Measurements from ENCODE around the gene APOBEC4.
A peak's percentile ranks its signal among the peaks of the same experiment; 100 is the strongest.
"Not testable (repeated sequence)": the region's sequence is repeated elsewhere in the genome, so short reads cannot be mapped to it uniquely, and the experiment has no call there.

The APOBEC4 gene

DNA sequence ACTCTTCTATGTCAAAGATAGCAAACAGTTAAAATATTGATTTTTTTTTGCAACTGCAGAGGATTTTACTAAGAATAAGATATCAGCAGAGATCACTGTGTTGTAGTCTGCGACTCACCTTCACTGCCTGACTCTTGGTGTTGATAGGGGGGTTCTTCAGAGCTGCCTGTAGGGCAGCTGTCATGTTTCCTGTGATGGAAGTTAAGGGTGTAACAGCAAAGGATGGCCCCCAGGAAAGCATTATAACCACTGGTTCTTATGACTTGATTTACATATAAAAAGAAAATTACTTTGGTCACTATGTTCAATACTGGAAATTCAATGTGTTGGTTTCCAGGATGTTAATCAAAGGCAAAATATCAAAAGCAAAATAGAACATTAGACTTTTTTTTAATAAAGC is 20.2 kb downstream of the APOBEC4 start:
- no peak for DNase-seq

DNA sequence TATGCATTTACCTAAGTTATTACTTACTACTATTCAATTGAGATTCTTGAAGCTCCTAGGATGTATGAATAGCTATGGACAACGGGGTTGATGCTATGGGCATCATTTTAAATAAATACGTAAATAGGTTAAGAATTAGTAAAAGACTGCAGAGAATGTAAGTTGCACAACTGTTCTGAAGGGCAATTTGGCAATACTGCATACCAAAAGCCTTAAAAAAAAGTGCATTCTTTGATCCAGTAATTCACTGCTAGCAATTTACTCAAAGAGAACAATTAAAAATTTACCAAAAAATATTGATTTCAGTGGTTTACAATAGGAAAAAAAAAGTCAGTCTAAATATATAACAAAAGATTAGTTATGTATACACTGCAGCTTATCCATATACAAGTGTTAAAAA is 21.0 kb downstream of the APOBEC4 start:
- no peak for DNase-seq

DNA sequence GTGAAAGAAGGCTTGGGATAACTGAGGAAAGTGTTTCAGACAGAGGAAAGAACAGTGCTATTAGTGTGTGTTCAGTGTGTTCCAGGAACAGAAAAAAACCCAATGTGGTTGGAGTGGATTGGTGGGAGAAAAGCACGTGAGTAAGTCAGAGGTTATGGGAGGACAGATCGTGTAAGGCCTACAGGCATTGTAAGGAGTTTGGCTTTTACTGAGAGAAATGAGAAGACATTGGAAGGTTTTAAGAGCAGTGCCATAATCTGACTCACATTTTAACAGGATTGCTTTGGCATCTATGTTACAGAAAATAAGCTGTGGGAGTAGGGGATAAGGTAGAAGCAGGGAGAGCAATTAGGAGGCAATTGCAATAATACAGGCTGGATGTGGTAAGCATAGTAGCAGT is 22.4 kb downstream of the APOBEC4 start:
- no peak for DNase-seq

DNA sequence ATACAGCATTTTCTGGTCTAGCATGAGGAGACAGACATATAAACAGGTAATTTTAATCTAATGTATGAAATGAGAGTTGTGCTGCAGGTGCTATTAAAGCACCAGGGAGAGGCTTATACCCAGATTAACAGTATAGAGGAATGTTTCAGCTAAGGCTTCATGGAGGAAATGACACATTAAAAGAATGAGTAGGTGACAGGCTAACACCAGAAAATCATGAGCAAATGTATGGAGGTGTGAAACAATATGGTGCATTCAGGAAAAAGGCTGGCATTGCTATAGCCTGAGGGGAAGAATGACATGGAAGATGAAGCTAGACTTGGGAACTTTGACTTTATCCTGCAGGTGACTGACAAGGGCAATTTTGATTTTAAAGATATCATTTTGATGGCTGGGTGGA is 24.6 kb downstream of the APOBEC4 start:
- no peak for DNase-seq

DNA sequence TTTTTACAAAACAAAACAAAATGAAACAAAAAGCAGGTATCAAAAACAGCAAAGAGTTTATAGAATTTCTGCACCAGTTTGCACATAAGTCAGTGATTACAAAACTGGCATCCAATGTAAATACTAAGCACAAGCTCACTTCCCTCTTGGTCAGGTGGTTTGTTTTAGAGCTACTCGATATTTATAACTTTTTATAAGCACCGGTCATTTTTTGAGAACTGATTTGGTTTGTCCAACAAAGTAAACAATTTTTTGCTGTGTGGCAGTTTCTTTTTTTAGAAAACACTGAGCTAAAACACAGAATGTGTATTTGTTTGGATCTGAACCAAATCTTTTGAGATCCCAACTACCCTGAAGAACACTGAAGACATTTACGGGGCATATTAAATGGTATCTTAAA is 26.9 kb downstream of the APOBEC4 start:
- DNase-seq: not testable (repeated sequence)

DNA sequence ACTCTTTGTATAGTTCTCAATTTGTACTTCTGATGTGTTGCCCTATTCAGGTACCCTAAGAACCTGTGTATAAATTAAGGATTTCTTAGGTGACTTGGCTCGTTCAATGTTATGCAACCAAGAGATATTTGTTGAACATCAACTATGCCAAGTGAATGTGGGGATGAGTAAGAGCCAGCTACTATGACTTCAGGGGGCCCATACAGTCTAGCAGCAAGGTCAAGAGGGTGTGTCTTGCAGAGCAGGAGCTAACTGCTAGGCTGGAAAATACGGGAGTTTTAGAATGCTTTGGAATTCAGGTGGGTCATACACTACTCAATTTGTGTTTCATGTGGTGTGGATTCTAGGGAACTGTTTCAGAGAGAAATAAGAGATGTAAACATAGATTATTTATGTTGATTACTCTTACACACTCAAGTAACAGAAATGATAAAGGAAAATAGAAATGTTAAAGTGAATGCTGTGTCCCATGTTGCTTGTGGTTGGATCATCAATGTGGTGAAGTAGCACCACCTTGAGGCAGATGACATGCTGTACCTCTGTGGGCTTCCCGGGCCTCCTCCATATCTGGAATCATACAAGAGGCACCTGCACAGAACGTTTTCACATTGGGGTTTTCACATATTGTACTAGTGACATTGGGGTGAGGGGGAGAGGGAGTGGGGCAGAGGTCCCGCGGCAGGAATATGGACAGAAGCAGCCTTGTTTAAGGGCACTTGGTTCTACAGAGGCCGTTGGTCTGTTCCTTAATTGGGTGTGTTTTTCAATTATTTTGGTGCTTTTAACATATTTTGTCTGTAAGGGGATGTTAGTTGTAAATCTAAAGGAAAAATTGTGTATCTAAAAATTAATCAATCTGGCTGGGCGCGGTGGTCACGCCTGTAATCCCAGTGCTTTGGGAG is 30.0 kb downstream of the APOBEC4 start:
- DNase-seq: peak; percentile 68

DNA sequence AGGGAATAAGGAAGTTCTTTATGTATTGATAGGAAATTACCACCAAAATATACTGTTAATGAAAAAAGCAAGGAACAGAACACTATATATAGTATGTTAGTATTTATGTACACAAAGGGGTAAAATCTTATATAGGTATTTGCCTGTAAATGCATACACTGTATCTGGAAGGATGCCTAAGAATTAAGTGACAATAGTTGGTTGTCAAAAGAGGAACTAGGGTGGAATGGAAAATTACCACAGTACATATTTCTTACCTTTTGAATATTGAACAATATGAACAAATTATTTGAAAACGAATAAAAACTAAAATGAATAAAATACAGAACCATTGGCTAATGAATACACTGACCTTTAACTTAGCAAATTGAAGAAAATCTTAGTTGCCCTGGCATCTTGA is 31.1 kb downstream of the APOBEC4 start:
- DNase-seq: no peak

DNA sequence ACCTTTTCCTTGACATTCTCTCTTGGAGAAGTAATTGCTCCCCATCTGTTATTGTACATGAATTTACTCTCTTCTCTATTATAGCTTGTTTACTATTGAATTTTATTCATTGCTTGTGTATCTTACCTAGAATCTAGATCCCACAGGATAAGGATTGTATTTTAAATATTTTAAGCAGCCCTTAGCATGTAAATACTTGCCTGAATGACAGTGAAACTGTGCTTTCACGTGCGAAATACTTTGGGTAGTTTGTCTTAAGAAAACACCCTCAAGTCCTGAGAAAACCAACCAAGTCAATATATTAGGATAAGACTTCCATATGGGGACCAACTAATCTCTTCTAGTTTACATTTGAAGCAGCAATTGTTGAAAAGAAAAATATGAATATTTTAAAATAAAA is 32.8 kb downstream of the APOBEC4 start:
- no peak for DNase-seq

DNA sequence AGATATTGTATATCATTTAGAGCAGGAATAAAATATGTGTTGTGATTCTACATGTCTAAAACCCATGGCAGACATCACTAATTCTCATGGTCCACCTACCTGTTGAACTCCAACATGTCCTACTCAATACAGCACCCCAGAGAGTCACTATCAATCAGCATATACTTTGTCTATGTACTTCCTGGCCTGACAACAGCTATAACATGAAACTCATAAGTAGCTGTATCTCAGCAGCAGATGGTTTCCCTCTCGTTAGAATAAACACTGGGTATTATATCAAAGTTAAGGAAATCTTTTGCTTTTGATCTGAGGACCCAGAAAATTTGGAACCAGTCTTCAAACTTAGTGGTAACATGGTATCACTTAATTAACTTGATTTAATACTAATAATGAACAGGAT is 33.3 kb downstream of the APOBEC4 start:
- DNase-seq: no peak

DNA sequence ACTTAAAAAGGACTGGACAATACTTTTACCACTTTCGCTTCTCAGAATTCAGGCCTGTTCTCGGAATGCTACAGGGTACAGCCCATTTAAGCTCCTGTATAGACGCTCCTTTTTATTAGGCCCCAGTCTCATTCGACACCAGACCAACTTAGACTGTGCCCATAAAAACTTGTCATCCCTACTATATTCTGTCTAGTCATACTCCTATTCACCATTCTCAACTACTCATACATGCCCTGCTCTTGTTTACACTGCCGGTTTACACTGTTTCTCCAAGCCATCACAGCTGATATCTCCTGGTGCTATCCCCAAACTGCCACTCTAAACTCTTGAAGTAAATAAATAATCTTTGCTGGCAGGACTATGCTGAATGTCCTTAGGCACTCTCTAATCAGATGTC is 34.9 kb downstream of the APOBEC4 start:
- DNase-seq: not testable (repeated sequence)

DNA sequence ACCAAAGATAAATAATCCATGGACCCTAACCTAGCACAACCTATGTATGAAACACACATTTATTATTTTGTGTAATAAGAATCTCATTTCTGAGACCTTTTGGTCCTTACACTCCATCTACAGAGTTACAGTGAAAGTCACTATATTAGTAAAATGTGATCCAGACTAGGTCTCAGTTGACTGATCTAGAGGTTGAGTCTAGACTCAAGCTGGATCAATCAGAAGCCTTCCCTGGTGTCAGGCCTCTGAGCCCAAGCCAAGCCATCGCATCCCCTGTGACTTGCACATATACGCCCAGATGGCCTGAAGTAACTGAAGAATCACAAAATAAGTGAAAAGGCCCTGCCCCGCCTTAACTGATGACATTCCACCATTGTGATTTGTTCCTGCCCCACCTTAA is 40.1 kb downstream of the APOBEC4 start:
- DNase-seq: not testable (repeated sequence)

DNA sequence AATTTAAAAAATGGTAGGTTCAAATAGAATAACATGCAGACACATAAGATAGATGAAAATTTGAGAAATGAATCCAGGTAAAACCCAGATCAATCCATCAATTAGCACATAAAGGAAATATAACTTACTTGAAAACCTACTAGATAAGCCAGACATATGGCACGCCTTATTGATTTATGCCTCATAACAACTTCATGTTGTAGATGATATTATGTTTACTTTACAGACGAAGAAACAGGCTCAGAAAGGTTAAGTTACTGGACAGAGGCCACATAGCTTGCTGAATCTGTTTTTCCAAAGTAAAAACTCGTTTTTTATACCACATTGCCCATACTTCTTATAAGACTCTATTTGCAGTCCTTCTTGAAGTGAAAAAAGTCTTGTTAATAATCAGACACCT is 40.7 kb downstream of the APOBEC4 start:
- no peak for DNase-seq

DNA sequence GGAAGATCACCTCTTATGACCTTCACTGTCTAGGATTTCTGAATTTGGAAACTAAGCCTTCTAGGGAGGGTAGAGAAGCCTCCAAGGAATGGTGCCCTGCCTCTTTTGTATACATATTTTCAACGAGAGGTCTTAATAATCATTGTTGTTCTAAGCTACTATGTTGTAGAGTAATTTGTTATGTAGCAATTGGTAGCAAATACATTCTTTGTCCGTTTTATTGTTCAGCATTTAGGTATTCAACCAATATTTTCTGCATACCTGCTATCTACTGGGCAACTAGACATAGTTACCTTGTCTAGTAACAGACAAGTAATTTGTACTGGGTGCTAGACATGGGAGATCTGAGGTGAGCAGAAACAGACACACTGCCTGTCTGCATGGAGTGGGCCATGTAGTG is 42.1 kb downstream of the APOBEC4 start:
- no peak for DNase-seq

DNA sequence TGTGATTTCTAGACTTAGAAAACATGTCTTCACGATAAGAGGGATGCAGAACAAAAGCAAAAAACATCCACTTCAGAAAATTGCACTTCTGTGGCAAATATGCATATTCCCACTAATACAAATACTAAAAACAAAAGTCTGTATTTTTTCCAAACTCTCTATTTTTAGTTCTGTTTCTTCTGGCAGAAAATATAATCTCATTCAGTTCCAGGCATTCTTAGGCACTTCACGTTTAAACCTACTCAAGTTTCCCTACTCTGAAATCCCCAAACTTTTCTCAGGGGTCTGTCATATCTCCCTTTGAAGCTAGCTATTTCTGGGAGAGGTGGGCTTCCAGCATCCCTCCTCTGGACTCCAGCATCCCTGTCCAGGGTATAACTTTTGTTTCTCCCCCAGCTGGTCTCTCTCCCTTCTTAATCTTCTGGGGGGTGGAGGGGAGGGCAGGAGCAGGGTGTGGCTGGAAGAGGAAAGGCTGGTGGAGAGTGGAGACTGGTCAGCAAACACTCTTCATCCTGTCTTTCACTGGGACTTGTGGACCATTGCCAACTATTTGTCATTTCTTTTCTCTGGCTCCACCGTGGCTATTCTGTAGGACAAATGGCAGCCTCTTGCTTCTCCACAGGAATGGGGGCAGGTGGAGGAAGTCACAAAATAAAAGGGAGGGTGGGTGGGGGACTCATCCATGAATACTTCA is 43.2 kb downstream of the APOBEC4 start:
- no peak for DNase-seq

DNA sequence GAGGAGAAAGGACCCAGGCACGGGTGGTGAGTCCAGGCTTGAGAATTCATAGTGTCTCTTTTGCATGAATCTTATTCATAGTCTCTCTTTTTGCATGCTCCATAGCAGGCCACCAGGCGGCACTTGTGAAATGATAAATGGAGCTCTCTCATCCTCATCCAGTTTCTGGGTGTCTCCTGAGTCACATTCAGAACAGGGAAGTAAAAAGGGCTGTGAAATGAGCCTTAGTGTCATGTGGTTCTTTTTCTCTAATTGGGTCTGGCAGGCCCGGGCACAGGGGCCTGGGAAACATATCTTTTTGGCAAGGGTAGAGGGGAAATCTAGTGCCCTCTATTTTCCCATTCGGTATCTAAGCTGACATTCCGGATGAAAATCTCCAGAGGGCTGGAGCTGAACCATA is 43.8 kb downstream of the APOBEC4 start:
- DNase-seq: peak in 1 of 2 donors; percentile 60

DNA sequence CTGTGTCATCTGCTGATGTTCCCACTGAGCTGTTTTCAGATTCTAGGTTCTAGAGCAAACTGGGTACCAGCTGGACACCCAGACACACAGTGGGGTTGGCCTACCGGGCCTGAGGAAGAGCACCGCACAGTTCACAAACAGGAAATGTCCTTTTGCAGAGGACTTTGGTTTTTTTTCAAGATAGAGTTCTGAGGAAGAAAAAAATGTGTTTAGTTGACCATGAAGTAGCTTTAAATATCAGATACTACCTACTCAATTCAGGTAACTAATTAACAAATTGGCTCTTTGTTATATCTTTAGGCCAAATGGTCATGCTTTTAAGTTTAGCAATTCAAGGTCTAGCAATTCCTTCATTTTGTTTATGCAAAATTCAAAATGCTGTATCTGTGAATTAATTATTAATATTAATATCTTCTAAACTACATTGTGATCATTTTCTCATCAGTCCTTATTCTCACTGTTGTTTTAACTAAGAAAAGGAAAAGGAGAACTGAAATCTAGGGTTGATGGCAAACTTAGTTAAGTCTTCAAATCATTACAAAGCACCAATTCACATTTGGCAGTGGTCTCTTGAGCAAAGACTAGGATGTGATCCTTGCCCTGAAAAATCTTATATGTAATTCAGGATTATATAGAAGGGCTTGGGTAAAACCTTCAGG is 45.7 kb downstream of the APOBEC4 start:
- DNase-seq: no peak

DNA sequence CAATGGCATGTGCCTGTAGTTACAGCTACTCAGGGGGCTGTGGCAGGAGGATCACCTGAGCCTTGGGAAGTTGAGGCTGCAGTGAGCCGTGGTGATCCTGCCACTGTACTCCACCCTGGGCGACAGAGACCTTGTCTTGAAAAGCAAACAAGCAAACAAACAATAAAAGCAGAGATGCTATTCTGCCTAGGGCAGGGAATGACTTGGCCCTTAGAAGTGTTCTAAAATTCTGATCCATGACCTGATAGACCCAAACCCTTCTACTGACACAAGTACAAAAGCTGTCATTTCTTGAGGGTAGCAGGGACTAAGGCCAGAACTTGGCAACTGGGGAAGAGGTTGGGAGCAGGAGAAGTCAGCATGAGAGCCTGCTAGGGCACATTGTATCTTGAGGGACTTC is 47.2 kb downstream of the APOBEC4 start:
- DNase-seq: no peak

DNA sequence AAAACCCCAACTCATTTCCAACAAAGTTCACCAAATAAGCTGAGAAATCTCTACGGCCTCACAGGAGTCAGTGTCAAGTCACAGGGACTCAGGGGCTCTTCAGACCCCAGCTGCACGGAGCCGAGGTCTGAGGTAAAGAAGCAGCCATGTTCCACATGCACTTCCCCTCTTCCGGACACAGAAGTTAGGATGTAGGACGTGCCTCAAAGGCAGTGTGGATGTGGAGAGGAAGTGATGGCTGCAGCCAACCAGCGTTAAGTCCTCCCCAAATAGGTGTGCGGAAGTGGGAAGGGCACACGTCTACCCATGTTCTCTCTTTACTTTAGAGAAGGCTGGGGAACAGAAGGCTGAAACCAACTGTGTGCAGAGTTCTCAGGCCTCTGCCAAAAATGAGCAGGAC is 48.3 kb downstream of the APOBEC4 start:
- peak in 1 of 2 donors; percentile 31 for DNase-seq

DNA sequence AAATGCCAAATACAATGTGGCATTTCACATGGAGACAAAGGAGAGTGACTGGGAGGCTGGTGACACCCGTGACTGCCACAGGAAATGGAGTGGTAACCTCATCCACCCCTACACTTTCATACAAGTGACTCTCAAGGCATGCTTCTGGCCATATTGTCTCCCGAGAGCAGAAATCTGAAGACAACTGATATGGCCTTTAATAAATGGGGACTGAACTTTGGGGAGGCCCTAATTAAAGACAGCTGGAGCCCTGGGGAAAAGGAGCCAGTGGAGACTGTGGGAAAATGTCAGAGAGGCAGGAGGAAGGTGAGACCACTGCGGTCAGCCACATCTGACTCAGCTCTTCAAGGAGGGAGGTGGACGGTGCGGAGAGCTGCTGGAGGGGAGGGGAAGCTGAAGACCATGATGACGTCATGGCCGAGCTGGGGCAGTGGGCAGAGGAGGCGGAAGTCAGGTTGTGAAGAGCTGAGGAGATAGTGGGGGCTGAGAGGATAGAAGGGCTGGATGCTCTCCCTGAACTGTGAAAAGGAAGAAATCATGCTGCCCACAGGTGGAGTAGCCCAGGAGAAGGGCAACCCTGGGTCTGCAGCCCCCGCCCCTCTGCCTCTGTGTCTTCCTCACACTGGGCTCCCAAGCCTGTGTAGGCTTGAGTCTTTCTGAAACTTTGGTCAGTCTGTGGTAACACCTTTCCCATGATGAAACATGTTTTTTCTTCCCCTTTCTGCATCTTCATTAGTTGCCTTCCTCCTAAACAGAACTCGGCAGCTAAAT is 48.9 kb downstream of the APOBEC4 start:
- DNase-seq: peak in 1 of 2 donors; percentile 74

DNA sequence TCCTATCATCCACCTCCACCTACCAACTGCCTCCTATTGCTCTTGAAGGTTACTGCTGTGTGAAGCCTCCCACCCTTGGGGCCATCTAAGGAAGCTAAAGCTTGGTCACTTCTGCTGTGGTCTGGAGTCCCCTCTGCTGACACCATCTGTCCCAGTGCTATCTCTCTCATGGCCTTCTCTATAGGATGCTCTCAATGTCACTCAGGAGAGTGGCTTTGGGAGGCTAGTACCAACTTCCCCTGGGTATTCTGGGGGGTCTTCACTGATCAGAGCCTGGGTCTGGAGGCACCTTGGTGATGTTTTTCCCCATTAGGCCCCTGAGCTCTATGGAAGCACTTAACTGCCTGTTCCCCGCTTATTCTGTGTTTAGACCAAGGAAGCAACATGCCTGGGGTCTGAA is 50.6 kb downstream of the APOBEC4 start:
- DNase-seq: no peak

DNA sequence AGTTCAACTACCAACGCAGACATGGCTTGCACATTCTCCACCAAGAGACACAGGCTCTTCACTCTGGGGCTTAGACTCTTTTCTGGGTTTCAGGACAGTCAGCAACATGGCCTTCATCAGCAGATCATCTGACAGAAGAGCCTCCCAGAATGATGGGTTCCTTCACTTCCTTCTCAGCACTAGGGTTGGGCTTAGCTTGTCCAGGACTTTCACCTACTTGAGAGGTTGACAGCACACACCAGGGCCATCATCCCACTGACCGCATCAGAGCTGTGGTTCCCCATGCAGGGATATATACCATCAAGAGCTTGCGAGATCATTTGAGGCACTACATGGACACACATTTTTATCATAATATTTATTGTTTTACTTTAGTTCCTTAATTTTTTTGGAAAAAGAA is 52.5 kb downstream of the APOBEC4 start:
- no peak for DNase-seq

DNA sequence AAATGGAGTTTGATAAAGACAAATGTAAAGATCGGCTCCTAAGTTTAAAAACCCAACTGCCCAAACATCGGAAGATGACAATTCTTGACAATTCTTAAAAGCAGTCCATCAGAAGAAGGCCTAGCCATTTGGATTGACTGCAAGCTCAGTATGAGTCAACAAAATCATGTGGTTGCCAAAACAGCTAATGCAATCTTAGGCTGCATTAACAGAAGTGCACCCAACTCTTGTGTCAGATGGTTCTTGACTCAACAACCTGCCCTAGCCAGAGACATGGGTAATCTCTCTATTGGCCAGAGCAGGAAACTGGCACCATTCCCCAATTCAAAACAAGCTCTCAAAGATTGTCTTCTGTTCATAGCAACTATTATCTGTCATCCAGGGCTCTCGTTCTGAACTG is 53.0 kb downstream of the APOBEC4 start:
- peak in 1 of 2 donors; percentile 55 for DNase-seq

DNA sequence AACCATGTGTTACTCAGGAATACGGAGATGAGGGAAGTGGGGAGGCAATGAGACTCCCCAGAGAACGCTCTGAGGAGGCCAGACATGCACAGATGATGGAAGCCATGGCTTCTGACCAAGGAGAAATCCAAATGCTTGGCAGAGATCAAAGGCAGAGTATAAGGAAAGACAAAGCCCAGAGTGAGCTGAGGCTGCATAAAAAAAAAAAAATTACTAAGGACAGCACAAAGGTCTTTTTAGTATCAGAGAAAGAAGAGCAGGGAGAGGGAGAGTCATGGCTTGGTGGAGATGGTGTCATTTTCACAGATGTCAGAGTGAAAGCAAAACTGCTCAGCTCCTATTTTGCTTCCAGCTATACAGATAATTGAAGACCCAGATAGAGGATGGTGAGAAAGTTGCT is 54.7 kb downstream of the APOBEC4 start:
- no peak for DNase-seq
